GM21723 (cell line): Measurements from ENCODE around the gene SLC9A9.
A peak's percentile ranks its signal among the peaks of the same experiment; 100 is the strongest.

Source experiments
- ATAC-seq: cut with Tn5 transposase; IDR thresholded peaks from one replicate; pipeline ENCODE4 v1.9.1; 2021; ENCODE audit warnings: mild to moderate bottlenecking, moderate library complexity; ENCODE audit not compliant: unreplicated experiment

The SLC9A9 gene

GRCh38 chr3:143236226-143236964 lies 611.9 kb downstream of the SLC9A9 start:
- no peak for ATAC-seq

GRCh38 chr3:143235614-143236204 lies 612.6 kb downstream of the SLC9A9 start:
- no peak for ATAC-seq

DNA sequence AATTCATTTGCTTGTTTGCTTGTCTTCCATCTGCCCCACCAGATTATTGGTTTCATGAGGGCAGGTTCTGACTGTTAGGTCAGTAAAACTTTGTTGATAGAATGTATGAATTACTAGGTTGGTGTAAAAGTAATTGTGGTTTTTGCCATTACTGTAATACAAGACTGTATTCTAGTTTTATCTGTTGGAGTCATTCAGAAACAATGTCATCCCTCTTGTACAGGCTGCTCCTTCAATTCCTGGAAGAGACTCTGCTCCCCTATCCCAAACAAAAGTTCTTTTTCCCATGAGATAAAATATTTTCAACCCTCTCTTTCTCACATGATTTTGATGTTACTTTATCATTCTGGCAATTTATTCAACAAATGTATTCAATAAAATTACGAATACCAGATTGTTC lies 613.7 kb downstream of the SLC9A9 start:
- ATAC-seq, result no peak

- ATAC-seq, result no peak
Observed at GRCh38 chr3:143232981-143233380, 615.3 kb downstream of the SLC9A9 start.

- ATAC-seq, result no peak
Observed at GRCh38 chr3:143228405-143228804, 619.9 kb downstream of the SLC9A9 start.

GRCh38 chr3:143226678-143227291 lies 621.5 kb downstream of the SLC9A9 start:
- ATAC-seq, result no peak

- ATAC-seq, result no peak
Observed at GRCh38 chr3:143224716-143225115, 623.6 kb downstream of the SLC9A9 start.

- ATAC-seq, result no peak
Observed at GRCh38 chr3:143222981-143223380, 625.3 kb downstream of the SLC9A9 start.

GRCh38 chr3:143222505-143222904 lies 625.8 kb downstream of the SLC9A9 start:
- ATAC-seq, result no peak

DNA sequence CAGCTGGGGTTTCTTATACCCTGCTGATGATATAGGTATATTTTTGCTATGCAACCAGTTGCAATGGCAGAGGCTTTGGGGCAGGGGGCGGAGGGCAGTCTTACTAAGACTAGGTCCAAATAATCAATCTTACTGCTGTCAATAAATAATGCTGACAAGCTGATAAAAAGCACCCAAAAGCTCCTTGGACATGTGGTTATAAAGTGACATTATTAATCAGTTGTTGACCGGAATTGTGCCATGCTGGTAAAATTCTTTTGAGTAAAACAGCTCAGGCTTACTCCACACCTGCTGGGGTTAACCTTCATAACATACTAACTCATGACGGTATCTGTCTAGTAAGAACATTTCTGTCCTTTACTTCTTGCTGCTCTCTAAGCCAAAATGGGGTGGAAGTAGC lies 626.8 kb downstream of the SLC9A9 start:
- no peak for ATAC-seq

GRCh38 chr3:143220741-143221140 lies 627.5 kb downstream of the SLC9A9 start:
- peak; percentile 57 for ATAC-seq

DNA sequence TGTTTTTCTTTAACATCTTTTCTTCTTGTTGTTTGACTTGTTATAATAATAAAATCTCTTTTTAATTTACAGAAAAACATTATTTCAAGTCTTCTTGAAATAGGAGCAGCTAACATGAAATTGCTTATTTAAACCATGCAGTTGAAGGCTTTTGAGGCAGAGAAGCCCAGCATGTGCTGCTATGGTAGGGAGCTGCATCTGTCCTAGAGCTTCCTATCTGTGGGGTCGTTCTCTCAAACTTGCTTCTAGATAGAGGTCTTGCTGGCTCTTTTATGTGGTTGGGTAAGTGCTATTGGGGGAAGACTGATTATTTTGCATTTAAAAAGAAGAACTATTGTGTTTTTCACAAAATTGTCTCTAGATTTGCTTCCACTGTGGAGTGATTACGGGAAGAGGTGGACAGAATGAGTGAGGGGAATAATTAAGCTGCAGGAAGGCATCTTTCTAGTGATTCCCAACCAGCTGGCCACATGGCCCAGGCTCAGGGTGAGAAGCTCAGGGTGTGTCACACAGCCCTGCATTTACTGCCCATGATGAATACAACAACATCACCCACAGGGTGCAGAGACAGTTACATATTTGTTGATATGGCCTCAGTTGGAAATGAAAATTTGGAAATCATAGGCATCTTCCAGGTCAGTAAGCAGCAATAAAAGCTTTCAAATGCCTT lies 630.0 kb downstream of the SLC9A9 start:
- no peak for ATAC-seq

- ATAC-seq, result no peak
Observed at GRCh38 chr3:143217283-143217682, 631.0 kb downstream of the SLC9A9 start.

DNA sequence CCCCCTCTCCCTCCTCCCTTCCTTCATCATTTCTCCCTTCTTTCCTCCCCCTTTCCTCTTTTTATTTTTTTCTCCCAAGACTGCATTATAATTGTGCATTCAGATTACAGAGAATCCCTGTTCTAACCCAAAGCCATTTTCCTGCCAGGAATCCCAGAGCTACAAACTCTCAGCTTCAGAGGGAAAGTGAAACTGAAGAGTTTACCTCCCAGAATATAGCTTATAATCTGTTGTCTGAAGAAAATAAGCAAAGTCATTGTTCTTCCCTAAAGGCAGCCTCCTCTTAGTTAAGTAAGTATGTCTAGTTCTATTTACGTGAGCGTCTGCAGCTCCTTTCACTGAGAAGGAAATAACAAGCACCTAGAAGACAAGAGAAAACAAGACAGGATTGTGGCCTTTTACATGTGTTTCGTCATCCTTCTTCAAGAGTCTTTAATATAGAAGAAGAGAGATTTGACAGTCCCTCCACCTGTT lies 631.5 kb downstream of the SLC9A9 start:
- ATAC-seq, result no peak
